T-cell (primary cell): ENCODE data around the gene DNAAF5. TPM values are rescaled to one million over a fixed set of nuclear protein-coding genes. Genes with fewer than 3 reads are reported as not detected.

Source experiments
- ATAC-seq, 4 experiments: fragments of 200-7000 bp in 3 of 4; fragments of 150-1000 bp in 1 of 4; cut with Tn5 transposase; replicated peaks in 1 of 4; 1 replicate in 3 of 4; 2 replicates in 1 of 4; pipeline ENCODE4 v1.10.0; 2021; ENCODE audit warnings: moderate library complexity in 3 of 4, mild to moderate bottlenecking in 2 of 4, moderate number of reproducible peaks in 1 of 4
- CTCF ChIA-PET, 2 donors: fragments of 300-600 bp; sonication (Branson Sonifier 250); formaldehyde crosslinking; loops; one replicate each; lab custom pipeline; 2022; ENCODE audit warnings: antibody characterized with exemption in 2 of 2; lab: Charles Lee
- POLR2A ChIA-PET, 2 donors: fragments of 300-600 bp; sonication (Branson Sonifier 250); formaldehyde crosslinking; loops; one replicate each; lab custom pipeline; 2022; ENCODE audit warnings: antibody characterized with exemption in 2 of 2; lab: Charles Lee
- DNase-seq, 35 experiments: peaks; one replicate each; pipeline versions ENCODE4 v3.0.0 to v3.0.0-alpha.2; 2013 to 2023
- H3K27ac ChIP-seq: one replicate; pipeline ENCODE4 v1.5.1; 2013; ENCODE audit warnings: low read length
- H3K27me3 ChIP-seq, 2 experiments: replicated peaks in 1 of 2; 1 replicate in 1 of 2; 2 replicates in 1 of 2; pipeline versions ENCODE4 v1.6.1 to v1.7.0; 2013; ENCODE audit warnings: low read length in 1 of 2, mixed read lengths in 1 of 2; ENCODE audit not compliant: control insufficient read depth in 2 of 2, insufficient read depth in 2 of 2; ENCODE audit errors: extremely low read depth in 1 of 2
- H3K36me3 ChIP-seq, 2 donors: 1 replicate in 1 of 2; 2 replicates in 1 of 2; pipeline versions ENCODE4 v1.6.1 to v1.7.0; 2013; ENCODE audit warnings: low read length in 1 of 2; ENCODE audit not compliant: control insufficient read depth in 2 of 2, insufficient read depth in 1 of 2; ENCODE audit errors: extremely low read depth in 1 of 2
- H3K4me1 ChIP-seq, 2 experiments: 1 replicate in 1 of 2; 2 replicates in 1 of 2; pipeline versions ENCODE4 v1.6.1 to v1.7.0; 2013; ENCODE audit warnings: low read length in 2 of 2, mixed read lengths in 1 of 2; ENCODE audit not compliant: insufficient read depth in 2 of 2, control insufficient read depth in 1 of 2; ENCODE audit errors: extremely low read depth in 1 of 2
- H3K4me3 ChIP-seq, 2 donors: 1 replicate in 1 of 2; 2 replicates in 1 of 2; pipeline versions ENCODE4 v1.5.1 to v1.7.0; 2013; ENCODE audit warnings: mild to moderate bottlenecking in 2 of 2, low read length in 1 of 2, moderate library complexity in 1 of 2; ENCODE audit not compliant: control insufficient read depth in 1 of 2; ENCODE audit errors: extremely low read depth in 1 of 2
- H3K9me3 ChIP-seq: 2 replicates; pipeline ENCODE4 v1.7.0; 2013
- H3K27ac Mint-ChIP-seq, 2 donors: one replicate each; pipeline ENCODE4 v1.8.0; 2020 to 2021; ENCODE audit warnings: mild to moderate bottlenecking in 2 of 2, mixed read lengths in 2 of 2
- H3K27me3 Mint-ChIP-seq, 2 donors: one replicate each; pipeline ENCODE4 v1.8.0; 2021 to 2022; ENCODE audit warnings: mixed read lengths in 2 of 2
- H3K36me3 Mint-ChIP-seq: one replicate; pipeline ENCODE4 v1.8.0; 2021; ENCODE audit warnings: mixed read lengths
- H3K4me1 Mint-ChIP-seq, 3 donors: one replicate each; pipeline ENCODE4 v1.8.0; 2020 to 2022; ENCODE audit warnings: mixed read lengths in 3 of 3, mild to moderate bottlenecking in 1 of 3
- H3K4me3 Mint-ChIP-seq, 3 donors: one replicate each; pipeline ENCODE4 v1.8.0; 2020 to 2022; ENCODE audit warnings: mild to moderate bottlenecking in 3 of 3, mixed read lengths in 3 of 3, moderate library complexity in 3 of 3
- H3K9me3 Mint-ChIP-seq, 3 donors: one replicate each; pipeline ENCODE4 v1.8.0; 2020 to 2022; ENCODE audit warnings: mixed read lengths in 3 of 3
- WGBS: methylation state at CpG from one replicate; pipeline ENCODE4 v1.1.5; 2013; ENCODE audit warnings: missing lambda C conversion rate; ENCODE audit not compliant: insufficient coverage; 5-methylcytosine and 5-hydroxymethylcytosine counted together
- total RNA-seq, 35 experiments: library from RNA in 6 of 35; stranded (reverse) in 6 of 35; fragments of 120-200 nt in 1 of 35; gene quantifications; one replicate each; pipeline versions ENCODE4 v1.2.1 to v1.2.4 and lab custom pipeline; 2013 to 2026

The DNAAF5 gene
- total RNA-seq, 5 donors from 2014 or later (not counting 1 experiment from before 2014, with no cell fraction given): 12.8 to 21.4 (median 17.1) TPM

GRCh38 chr7:781186-781849 is 54.8 kb downstream of the DNAAF5 start:
- no peak overlapping the region for H3K27ac ChIP-seq
- H3K4me3 ChIP-seq: no peak overlapping the region
- H3K4me1 Mint-ChIP-seq: peaks cover 0 to 3% (median 0%) of the 10 kb centered on the region in 3 donors
- DNase-seq: no peak
- WGBS: 100% methylated on average over 10 of the region's 23 CpGs
- peaks cover 20 to 30% of the 10 kb centered on the region in 2 donors for H3K36me3 ChIP-seq
- H3K9me3 Mint-ChIP-seq: no peaks in the 10 kb centered on the region
- H3K4me3 Mint-ChIP-seq: no peak overlapping the region
- no peak overlapping the region for H3K27ac Mint-ChIP-seq
- no peaks in the 10 kb centered on the region for H3K27me3 Mint-ChIP-seq
- ChIA-PET POLR2A (no interaction called here), CTCF (no interaction called here)
- H3K27me3 ChIP-seq: no peaks in the 10 kb centered on the region
- H3K36me3 Mint-ChIP-seq: peaks cover 42% of the 10 kb centered on the region
- H3K9me3 ChIP-seq: no peaks in the 10 kb centered on the region
- peaks cover 0 to under 1% of the 10 kb centered on the region in 2 experiments for H3K4me1 ChIP-seq
- no peak for ATAC-seq

- peaks cover 0 to 3% (median 0%) of the 10 kb centered on the region in 3 donors for H3K4me1 Mint-ChIP-seq
- Histone ChIP-seq H3K27me3 (no peaks in the 10 kb centered on the region), H3K36me3 (peaks cover 17 to 23% of the 10 kb centered on the region in 2 donors), H3K9me3 (no peaks in the 10 kb centered on the region), H3K4me1 (peaks cover 0 to 5% of the 10 kb centered on the region in 2 experiments), H3K27ac (no peak overlapping the region), H3K4me3 (no peak overlapping the region)
- no peaks in the 10 kb centered on the region for H3K27me3 Mint-ChIP-seq
- POLR2A ChIA-PET: no interaction called here
- DNase-seq: no peak
- CTCF ChIA-PET: no interaction called here
- H3K27ac Mint-ChIP-seq: no peak overlapping the region
- ATAC-seq: no peak
- peaks cover 42% of the 10 kb centered on the region for H3K36me3 Mint-ChIP-seq
- no peaks in the 10 kb centered on the region for H3K9me3 Mint-ChIP-seq
- 98% methylated on average over 73 of the region's 80 CpGs for WGBS
- H3K4me3 Mint-ChIP-seq: no peak overlapping the region
Measured at GRCh38 chr7:781936-782529, 55.5 kb downstream of the DNAAF5 start.

GRCh38 chr7:782718-783449 is 56.4 kb downstream of the DNAAF5 start:
- Mint-ChIP-seq H3K27me3 (no peaks in the 10 kb centered on the region), H3K36me3 (peaks cover 40% of the 10 kb centered on the region), H3K9me3 (no peaks in the 10 kb centered on the region), H3K27ac (no peak overlapping the region), H3K4me3 (no peak overlapping the region), H3K4me1 (peaks cover 0 to 3% (median 0%) of the 10 kb centered on the region in 3 donors)
- H3K27ac ChIP-seq: no peak overlapping the region
- ChIA-PET POLR2A (no interaction called here), CTCF (no interaction called here)
- peaks cover 0 to 5% of the 10 kb centered on the region in 2 experiments for H3K4me1 ChIP-seq
- H3K9me3 ChIP-seq: no peaks in the 10 kb centered on the region
- peaks cover 17 to 19% of the 10 kb centered on the region in 2 donors for H3K36me3 ChIP-seq
- DNase-seq (no peak), ATAC-seq (no peak)
- H3K27me3 ChIP-seq: no peaks in the 10 kb centered on the region
- WGBS: 97% methylated on average over 49 of the region's 56 CpGs
- H3K4me3 ChIP-seq: no peak overlapping the region

GRCh38 chr7:783556-784490 is 57.3 kb downstream of the DNAAF5 start:
- Mint-ChIP-seq H3K9me3 (no peaks in the 10 kb centered on the region), H3K27me3 (no peaks in the 10 kb centered on the region), H3K4me1 (peaks cover 0 to 3% (median 2%) of the 10 kb centered on the region in 3 donors), H3K4me3 (no peak overlapping the region), H3K27ac (no peak overlapping the region), H3K36me3 (peaks cover 43% of the 10 kb centered on the region)
- Histone ChIP-seq H3K4me3 (no peak overlapping the region), H3K9me3 (no peaks in the 10 kb centered on the region), H3K27me3 (no peaks in the 10 kb centered on the region), H3K36me3 (peaks cover 14 to 16% of the 10 kb centered on the region in 2 donors), H3K4me1 (peaks cover 0 to 5% of the 10 kb centered on the region in 2 experiments), H3K27ac (no peak overlapping the region)
- CTCF ChIA-PET: no interaction called here
- 92% methylated on average over 33 of the region's 36 CpGs for WGBS
- DNase-seq: no peak
- POLR2A ChIA-PET: no interaction called here
- no peak for ATAC-seq

- Mint-ChIP-seq H3K36me3 (peaks cover 40% of the 10 kb centered on the region), H3K27ac (no peak overlapping the region), H3K9me3 (no peaks in the 10 kb centered on the region), H3K4me1 (peaks cover 0 to 3% (median 2%) of the 10 kb centered on the region in 3 donors), H3K4me3 (no peak overlapping the region), H3K27me3 (no peaks in the 10 kb centered on the region)
- H3K36me3 ChIP-seq: peaks cover 11 to 14% of the 10 kb centered on the region in 2 donors
- no peak for DNase-seq
- H3K4me1 ChIP-seq: peaks cover 0 to 5% of the 10 kb centered on the region in 2 experiments
- no peak for ATAC-seq
- 95% methylated on average over 21 of the region's 21 CpGs for WGBS
- no peak overlapping the region for H3K4me3 ChIP-seq
- ChIA-PET POLR2A (no interaction called here), CTCF (no interaction called here)
- no peaks in the 10 kb centered on the region for H3K9me3 ChIP-seq
- H3K27me3 ChIP-seq: no peaks in the 10 kb centered on the region
- H3K27ac ChIP-seq: no peak overlapping the region
Measured at GRCh38 chr7:784971-785370, 58.5 kb downstream of the DNAAF5 start.

GRCh38 chr7:785416-785815 is 58.9 kb downstream of the DNAAF5 start:
- 96% methylated on average over 10 of the region's 10 CpGs for WGBS
- no peak for ATAC-seq
- H3K36me3 Mint-ChIP-seq: peaks cover 39% of the 10 kb centered on the region
- CTCF ChIA-PET: interaction anchor here in 1 of 2 donors (1.1 kb wide), 1 partner anchor 88 kb away, joined by 3 read pairs; no protein-coding TSS in a partner anchor
- DNase-seq: no peak
- H3K27ac ChIP-seq: no peak overlapping the region
- no peak overlapping the region for H3K4me3 Mint-ChIP-seq
- peaks cover 7 to 14% of the 10 kb centered on the region in 2 donors for H3K36me3 ChIP-seq
- no peaks in the 10 kb centered on the region for H3K27me3 Mint-ChIP-seq
- no peak overlapping the region for H3K27ac Mint-ChIP-seq
- H3K27me3 ChIP-seq: no peaks in the 10 kb centered on the region
- POLR2A ChIA-PET: no interaction called here
- peaks cover 0 to 3% (median 2%) of the 10 kb centered on the region in 3 donors for H3K4me1 Mint-ChIP-seq
- no peaks in the 10 kb centered on the region for H3K9me3 ChIP-seq
- no peak overlapping the region for H3K4me3 ChIP-seq
- H3K4me1 ChIP-seq: peaks cover 0 to 5% of the 10 kb centered on the region in 2 experiments
- H3K9me3 Mint-ChIP-seq: no peaks in the 10 kb centered on the region
